NOMO-1 (cell line): ENCODE data around the gene DAB1.

ENCODE experiments used
- DNase-seq, 2 experiments: peaks; one replicate each; lab custom pipeline; 2025; ENCODE audit not compliant: unreplicated experiment in 2 of 2; lab: John Stamatoyannopoulos, UW

DAB1 gene

DNA sequence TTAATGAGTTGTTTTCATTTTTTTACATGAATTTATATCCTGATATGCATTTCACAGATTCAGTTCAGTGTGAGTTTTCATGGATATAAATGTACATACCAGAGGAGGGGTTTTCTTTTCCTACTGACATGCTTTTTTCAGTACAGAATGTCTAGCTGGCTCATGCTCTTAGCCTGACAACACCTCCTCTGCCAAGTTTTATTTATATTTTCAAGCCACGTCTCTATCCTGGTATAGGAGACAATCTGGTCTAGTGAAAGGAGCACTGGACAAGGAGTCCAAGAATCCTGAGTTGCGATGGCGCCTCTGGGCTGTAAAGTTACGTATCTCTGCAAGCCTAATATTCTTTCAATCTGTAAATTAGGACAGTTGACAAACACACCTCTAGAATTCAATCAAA lies 4.9 kb downstream of the DAB1 start:
- DNase-seq: no peak

DNA sequence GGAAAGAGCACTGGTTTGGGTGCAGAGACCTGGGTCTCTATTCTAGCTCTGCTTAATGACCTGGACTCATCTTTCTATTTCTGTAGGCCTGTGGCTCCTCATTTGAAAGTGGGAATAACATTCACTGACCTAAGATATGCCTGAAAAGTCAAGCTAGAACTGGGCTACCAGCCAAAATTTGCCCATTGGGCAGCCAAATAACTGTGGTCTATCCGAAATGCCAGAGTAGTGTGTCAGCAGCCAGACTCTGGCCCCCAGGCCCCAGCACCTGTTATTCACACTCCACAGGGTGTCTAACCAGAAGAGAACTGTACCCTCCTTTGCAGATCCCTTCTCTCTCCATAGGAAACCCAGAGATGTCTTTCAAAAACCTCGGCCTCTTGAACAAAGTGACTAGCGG lies 12.6 kb downstream of the DAB1 start:
- no peak for DNase-seq

DNA sequence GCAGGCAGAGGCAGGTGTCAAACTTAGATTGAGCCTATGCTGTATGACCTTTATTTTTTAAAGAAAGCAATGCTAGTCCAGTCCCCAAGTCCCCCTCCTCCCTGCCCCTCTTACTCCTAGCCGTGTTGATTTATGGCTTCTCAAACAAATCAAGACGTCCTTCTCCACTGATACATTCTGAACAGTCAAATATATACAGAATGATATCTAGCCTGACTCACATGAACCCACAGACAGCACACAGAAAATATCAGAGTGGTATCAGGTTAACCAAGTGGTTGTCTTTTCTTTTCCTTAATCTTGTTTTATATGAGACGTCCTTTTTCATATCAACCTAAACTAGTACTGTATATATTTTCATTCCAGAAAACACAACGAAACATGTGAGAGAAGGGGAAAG lies 13.4 kb downstream of the DAB1 start:
- DNase-seq: no peak

DNA sequence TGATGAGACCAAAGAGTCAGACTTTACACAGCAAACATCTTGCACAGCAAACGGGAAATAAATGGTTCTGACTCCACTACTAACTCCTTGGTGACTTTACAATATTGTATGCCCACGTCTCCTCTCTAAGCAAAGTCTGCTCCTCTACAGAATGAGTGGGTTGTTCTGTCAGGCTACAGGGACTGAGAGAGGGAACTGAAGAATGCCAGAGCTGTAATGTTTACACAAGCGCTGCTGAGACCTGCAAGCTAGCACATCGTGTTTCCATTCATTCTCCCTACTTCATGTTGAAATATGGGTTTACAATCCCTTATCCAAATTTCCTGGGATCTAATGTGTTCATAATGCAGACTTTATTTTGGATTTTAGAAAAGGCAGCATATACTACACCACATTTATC lies 15.9 kb downstream of the DAB1 start:
- DNase-seq: no peak

DNA sequence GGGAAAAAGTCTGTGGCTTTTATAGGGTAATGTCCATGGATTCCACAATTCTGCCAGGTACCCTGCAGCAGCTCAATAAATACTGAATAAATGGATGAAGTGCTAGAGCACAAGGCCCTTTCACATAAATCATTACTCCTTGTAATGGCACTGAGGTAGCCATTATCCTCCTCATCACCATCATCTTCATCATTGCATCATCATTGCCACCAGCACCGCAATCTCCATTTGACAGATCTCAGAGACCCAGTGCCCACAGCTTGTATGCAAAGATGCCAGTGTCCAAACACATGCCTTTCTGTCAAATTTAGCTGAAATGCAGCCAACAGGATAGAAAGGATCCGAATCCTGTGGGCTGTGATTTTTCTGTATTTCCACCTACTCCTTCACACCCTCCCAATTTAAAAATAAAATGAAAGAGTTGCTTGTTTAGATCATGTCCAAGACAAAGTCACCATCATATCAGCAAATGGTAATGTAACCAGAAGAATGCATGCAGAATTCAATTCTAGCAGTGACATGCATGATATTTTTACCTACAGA lies 17.4 kb downstream of the DAB1 start:
- DNase-seq: no peak

DNA sequence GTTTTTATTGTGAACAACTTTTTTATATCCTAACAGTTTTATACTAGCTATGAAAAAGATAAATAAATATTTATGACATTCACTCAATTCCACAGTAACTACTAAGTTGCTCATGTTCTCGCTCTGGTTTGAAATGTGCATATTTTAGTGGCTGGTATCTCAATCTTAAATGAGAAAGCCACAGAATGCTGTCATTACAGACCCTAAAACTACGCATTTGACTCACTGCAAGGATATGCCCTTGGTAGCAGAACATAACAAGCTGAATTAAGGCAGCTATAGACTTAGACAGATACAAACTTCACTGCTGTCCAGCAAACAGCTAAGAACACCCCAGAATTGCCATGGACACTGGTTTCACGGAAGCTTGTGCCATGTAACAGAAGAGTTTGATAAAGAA lies 19.0 kb downstream of the DAB1 start:
- DNase-seq: no peak

DNA sequence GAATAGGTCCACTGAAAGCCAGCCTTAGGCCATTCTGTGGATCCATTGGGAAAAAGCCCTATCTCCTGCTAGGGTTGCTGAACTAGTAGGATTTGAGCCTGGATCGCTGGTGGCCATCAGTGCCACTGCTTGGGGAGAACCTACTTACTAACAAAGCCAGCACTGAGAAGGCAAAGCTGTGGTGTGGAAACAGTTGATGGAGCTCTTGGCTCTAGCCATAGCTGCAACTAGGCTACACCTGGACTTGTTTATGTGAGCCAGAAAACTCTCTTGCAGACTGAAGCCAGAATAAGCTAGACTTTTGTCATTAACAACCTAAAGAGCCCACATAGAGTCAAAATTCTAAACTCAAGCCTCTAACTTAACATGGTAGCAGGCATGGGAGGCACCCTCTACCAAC lies 20.7 kb downstream of the DAB1 start:
- no peak for DNase-seq

DNA sequence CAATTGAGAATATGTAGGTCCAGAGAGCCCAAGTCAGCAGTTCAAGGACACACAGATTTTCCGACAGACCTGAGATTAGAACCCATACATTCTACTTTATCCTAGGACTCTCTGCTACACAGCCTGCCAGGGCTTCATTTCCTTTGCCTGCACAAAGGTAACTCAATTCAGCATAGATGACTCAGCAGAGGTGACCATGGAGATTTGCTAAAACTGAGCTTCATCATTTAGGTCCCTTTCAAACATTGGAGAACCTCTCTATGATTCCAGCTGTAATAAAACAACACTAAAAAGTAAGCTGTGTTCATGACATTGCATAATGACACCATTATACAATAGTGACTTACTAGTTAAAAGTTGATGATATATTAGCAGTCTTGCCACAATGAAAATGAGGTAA lies 22.2 kb downstream of the DAB1 start:
- DNase-seq: no peak

DNA sequence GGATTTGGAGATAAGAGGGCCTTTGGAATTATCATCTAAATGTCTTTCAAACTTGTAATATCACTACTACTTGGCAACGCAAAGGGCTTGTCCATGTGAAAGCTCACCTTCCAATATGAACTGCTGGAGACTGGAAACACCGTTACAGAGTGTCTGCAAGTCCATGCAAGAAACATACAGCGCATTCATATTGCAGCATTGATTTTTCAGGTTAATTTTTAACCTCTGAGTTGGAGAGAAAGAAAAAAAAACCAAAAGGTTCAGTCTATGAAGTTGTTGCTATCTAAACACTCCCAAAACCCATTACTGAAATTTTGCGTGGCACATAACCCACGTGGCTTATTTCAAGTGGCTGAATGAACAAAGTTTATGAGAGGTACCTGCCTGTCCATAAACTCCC lies 23.8 kb downstream of the DAB1 start:
- no peak for DNase-seq

DNA sequence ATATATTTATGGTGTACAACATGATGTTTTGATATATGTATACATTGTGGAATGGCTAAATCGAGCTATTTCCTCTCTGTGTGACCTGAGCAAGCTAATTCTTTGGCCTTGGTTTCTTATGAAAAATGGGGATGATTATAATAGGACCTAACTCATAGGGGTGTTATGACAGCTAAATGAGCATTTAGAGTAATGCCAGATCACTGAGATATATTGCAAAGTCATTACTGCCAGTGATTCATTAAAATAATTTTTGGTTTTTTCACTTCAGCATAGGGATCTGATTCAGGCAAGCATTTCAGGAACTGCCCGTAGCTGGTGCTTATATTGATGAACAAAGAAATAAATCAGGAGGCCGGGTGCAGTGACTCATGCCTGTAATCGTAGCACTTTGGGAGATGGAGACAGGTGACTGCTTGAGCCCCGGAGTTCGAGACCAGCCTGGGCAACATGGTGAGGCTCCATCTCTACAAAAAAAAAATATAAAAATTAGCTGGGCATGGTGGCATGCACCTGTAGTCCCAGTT lies 30.7 kb downstream of the DAB1 start:
- DNase-seq: no peak

DNA sequence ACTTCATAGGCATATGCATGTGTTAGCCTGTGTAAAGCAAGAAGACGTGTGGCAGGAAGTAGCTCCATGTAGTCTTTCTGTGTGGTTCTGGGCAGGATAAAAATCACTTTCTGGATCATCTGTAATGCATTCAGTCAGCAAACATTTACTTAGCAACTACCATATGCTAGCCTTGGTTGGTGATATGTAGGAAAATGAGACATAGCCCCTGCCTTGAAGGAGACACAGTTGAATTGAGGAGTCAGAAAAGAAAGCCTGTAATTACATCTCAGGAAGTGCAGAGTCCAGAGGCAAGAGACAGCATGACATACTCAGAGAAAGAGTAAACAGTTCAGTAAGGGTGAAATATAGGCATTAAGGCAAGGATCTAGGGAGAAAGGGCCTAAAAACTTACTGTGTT lies 38.5 kb downstream of the DAB1 start:
- no peak for DNase-seq

DNA sequence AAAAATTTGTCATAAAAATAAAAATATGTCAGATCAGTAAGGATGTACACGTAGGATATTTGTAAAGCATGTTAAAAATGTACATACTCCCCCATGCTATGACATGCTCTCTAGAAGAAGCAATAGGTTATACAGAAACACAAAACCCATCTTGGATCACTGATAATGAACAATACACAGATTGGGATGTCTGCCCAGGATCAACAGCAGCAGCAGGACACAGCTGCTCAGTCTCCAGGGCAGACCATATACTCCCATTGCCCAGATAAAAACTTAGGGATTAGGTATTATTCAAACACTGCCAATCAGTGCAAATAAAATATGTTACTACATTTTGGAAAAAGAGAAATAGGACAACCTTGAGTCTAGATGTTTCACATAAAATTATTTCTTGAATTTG lies 39.0 kb downstream of the DAB1 start:
- no peak for DNase-seq

DNA sequence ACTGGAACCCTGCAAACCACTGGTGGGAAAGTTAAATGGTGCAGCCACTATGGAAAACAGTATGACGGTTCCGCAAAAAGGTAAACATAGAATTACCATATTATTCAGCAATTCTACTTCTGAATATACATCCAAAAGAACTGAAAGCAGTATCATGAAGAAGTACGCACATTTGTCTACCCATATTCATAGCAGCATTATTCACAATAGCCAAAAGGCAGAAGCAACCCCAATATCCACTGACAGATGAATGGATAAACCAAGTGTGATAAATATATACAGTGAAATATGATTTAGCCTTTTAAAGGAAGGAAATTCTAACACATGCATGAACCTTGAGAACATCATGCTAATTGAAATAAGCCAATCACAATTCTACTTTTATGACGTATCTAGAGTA lies 39.6 kb downstream of the DAB1 start:
- no peak for DNase-seq

DNA sequence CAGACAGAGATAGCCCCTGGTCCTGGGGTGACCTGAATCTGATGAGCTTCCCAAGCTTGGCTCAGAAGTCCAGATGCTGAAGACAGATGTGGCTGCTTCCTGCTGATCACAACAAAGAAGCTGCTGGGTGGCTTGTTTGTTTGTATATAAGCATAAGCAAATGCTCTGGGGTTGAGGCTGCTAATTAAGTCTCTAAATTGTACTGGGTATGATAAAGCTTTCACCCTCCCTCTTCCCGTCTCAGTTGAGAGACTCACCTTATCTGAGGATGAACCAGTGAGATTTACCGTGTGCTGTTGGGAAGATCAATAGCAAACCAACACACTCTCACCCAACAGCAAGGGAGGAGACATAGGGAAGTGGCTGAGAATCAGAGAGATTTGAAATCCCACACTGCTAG lies 42.0 kb downstream of the DAB1 start:
- DNase-seq: no peak

DNA sequence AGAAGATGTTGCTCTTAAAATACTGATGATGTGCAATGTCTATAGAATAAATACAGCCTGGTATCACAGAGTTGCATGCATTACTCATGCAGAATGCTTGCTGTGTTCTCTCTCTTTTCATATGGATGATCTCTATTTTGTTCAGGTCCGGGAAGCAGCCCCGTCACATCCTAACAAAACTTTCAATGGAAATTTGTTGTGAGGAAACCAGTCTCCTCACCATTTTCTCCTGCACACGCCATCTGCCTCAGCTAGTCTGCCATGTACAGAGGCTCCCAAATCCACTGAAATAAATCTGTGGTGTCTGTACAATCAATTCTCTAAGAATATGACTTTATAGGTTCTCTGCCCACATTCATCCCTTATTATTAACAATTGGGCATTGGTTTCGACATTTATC lies 42.4 kb downstream of the DAB1 start:
- DNase-seq: no peak

DNA sequence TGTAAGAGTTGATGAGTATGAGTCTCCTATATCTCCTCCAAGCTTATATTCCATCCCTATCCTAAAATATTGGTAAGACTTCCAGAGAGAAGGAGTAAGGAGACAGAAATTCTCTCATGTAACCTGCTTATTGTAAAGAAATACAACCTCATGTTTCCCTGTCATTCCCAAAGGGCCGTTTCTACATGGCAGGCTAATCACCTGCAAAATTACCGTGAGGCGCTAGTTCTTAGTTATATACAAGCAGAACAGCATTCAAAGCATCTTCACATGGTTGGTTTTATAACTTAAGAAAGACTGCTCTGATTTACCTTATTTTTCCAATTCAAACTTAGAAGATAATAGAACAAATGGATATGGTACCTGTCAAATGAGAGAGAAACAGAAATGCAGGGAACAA lies 42.9 kb downstream of the DAB1 start:
- no peak for DNase-seq

DNA sequence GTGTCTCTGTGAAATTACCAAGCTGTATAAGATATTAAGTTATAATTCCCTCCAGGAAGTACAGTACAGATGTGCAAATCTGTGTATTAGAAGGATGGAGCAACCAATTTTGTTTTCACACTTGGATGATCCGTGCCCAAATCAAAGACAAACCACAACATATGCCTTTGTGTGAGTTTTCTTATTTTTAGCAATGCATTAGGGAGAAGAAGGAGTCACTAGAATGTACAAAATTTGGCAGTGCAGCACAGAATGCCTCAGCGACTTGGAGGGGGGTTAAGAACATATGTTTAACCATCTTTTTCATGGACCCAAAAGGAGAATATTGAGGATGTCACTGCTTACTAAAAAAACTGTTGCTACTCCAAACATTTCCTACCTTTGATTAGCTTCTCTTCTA lies 45.3 kb downstream of the DAB1 start:
- DNase-seq: no peak

DNA sequence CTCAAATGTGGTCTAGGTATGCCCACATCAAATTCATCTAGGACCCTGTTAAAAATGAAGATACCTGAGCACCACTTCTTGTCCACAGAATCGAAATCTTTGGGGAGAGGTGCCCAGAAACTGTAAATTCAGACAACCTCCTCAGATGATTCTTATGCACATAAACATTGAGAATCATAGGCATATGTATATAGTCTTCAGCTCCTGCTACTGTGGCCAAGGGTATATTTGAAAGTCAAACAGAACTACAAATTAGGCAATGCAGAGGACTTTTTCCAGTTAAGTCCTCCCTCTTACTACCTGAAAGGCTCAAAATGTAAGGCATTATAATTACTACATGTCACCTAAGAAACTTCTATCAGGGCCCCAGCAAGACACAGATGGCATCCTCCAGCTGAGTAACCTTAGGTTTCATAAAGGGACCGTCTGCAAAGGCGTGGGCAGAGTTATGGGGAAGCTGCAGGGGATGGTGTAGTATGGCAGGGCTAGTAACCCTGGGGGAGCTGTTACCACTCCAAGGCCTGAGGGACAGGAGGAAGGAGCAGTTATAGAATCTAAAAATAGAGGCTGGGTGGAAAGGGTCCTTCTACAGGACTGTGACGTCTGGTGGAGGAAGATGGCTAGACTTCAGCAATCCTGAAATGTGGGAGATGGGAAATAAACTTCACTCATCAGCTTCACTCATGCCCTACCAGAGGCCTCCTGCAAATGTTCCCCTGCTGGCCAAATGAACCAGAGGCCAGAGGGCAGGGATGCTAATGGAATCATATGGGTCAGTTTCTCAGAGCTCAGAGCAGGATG lies 46.3 kb downstream of the DAB1 start:
- no peak for DNase-seq

DNA sequence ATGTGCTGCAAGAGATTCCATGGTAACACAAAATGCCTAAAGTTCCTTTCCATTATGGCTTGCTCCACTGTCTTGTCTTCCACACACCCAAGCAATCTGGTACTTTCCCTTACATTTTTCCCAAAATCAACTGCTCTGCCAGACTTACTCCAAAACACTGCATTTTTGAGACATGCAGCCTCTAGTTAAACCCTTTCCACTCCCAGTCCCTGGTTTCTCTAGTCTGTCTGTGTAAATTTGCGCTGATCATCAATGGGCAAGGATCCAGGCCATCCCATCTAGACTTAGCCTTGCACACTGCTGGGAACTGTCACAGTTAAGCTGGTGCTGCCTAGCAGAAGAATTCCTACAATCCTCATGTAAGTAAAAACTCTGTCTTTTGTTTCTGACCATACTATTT lies 47.8 kb downstream of the DAB1 start:
- DNase-seq: no peak

DNA sequence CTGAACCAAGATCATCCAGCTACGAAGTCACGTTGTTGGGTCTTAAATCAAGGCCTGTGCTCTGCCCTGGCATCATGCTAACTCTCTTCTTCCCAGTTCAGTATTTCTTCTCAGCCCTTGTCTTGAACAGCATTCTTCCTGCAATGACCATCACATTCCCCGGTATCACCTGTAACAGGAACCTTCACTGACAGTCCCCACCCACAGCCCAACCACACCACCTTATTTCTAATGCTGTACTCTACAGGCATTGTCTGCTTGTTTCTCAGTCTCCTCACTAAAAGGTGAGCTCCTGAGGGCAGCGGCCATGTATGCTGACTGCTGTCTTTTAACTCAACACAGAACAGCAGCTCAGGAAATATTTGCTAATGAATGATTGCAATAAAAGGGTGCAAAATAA lies 54.0 kb downstream of the DAB1 start:
- DNase-seq: no peak

DNA sequence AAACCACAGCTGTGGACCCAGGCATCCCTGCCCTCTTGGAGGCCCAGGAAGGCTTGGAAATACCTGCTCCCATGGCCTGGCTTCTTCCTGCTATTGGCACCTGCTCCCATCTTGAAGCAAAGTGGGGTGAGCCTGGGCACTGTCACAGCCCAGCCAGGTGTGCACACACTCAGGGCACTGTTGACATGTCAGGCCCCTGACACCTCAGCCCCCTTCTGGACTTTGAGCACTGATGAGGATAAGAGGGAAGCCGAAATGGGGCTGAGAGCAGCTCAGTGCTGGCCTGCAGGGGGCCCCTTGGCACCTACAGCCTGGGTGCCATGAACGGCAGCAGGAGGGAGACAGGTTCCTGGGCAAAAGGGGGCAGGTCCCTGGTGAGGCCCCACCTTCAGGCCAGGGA lies 55.9 kb downstream of the DAB1 start:
- no peak for DNase-seq

DNA sequence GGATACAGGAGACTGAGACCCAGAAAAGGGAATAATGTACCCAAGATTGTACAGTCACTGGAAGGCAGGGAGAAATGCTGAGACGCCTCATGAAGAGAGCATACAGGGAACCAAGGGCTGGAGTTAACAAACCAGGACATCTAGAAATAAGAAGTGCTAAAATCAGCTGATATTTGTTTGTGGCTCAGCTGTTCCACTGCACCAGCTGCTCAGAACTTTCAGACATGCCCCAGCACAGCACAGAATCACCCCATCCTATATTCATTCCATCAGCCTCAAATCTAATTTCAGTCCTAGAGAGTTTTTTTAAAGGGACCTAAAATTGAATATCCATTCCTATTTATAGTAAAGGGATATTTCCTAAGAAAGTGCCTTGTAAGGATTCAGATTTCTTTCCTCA lies 60.2 kb downstream of the DAB1 start:
- no peak for DNase-seq

DNA sequence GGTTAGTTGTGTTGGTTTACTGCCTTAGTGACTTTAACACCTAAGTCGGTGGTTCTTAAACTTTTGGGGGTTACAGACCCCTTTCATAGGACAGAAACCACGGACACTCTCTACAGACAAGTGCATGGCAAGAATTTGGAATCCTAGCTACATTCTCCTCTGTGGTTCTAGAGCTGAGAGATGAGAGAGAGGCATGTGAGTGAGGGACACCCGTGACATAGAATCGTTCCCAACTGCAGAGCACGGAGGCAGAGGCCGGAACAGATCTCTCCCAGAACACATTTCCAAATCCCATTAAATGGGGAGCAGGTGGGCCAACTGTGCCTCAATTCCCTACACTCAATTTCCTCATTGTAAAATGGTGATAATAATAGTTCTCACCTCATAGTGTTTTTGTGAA lies 60.7 kb downstream of the DAB1 start:
- DNase-seq: no peak
